Psoas muscle (tissue), 8 donors: ENCODE data around the gene LMTK3. TPM values are rescaled to one million over a fixed set of nuclear protein-coding genes. Genes with fewer than 3 reads are reported as not detected.

Experiments
- ATAC-seq, 4 donors: fragments of 200-7000 bp; cut with Tn5 transposase; one replicate each; pipeline ENCODE4 v1.9.1; 2020; ENCODE audit warnings: moderate library complexity in 3 of 4, mild to moderate bottlenecking in 2 of 4
- DNase-seq, 2 donors: peaks; one replicate each; pipeline ENCODE4 v3.0.0-alpha.2; 2020
- H3K27ac ChIP-seq: fragments of 200-600 bp; one replicate; pipeline ENCODE4 v1.8.0; 2022
- H3K27me3 ChIP-seq, 3 donors: fragments of 200-600 bp in 1 of 3; one replicate each; pipeline versions ENCODE4 v1.6.1 to v1.8.0; 2013 to 2022; ENCODE audit warnings: low read length in 2 of 3, mild to moderate bottlenecking in 2 of 3, moderate library complexity in 1 of 3; ENCODE audit not compliant: insufficient read depth in 3 of 3
- H3K36me3 ChIP-seq, 2 donors: fragments of 200-600 bp in 1 of 2; one replicate each; pipeline versions ENCODE4 v1.6.1 to v1.8.0; 2013 to 2022; ENCODE audit warnings: low read depth in 1 of 2, mild to moderate bottlenecking in 1 of 2, moderate library complexity in 1 of 2; ENCODE audit not compliant: insufficient read depth in 1 of 2
- H3K4me1 ChIP-seq: fragments of 200-600 bp; one replicate; pipeline ENCODE4 v1.8.0; 2022
- H3K4me3 ChIP-seq: fragments of 200-600 bp; one replicate; pipeline ENCODE4 v1.8.0; 2022; ENCODE audit warnings: mild to moderate bottlenecking
- H3K9me3 ChIP-seq: fragments of 200-600 bp; one replicate; pipeline ENCODE4 v1.8.0; 2022
- CTCF ChIP-seq: fragments of 200-600 bp; IDR thresholded peaks from one replicate; pipeline ENCODE4 v1.8.0; 2022; ENCODE audit warnings: antibody characterized with exemption
- WGBS, 3 donors: extraction: QIAGEN DNeasy Blood & Tissue Kit; methylation state at CpG; one replicate each; pipeline versions ENCODE4 v1.1.6 to v1.1.7; 2013; 5-methylcytosine and 5-hydroxymethylcytosine counted together
- intact Hi-C, 2 donors: fragments of 100-400 bp; cut with DNase I; formaldehyde crosslinking; loops; one replicate each; pipeline versions ENCODE4 v1.11.0 to v1.14.2; 2022
- polyA plus RNA-seq, 3 donors: library from polyadenylated mRNA; stranded (reverse); fragments of 200-250 nt; gene quantifications; one replicate each; pipeline ENCODE4 v1.2.3, GENCODE V29; 2013
- total RNA-seq, 4 donors: library from RNA; stranded (reverse); fragmentation: NEBNext Ultra II Directional in 2 of 4; extraction: Animal tissue kit (Norgen Biotek cat#: 25700) in 2 of 4; gene quantifications; one replicate each; pipeline versions ENCODE4 v1.2.1 to v1.2.4, GENCODE V29; 2021 to 2023
- donor health status: healthy with polysubstance abuse.
- donor health status: DM: no; HTN: no; CAD: no; lungs with moderate emphysema.
- donor health status: Bipolar disorder and iron deficiency.
- donor health status: healthy.
- donor health status: DM: yes; HTN: yes; CAD: no.
- donor health status: DM: no; HTN: no; CAD: no.
- donor health status: DM: no; HTN: no; CAD: no.
- donor health status: DM: yes; HTN: yes; CAD: no.

LMTK3 gene
- total and polyA plus RNA-seq, 7 donors, result 0.03 to 0.14 (median 0.06) TPM; not detected in 2

GRCh38 chr19:48558018-48558684, 46.5 kb upstream of the LMTK3 start:
- Histone ChIP-seq H3K27ac (no peak overlapping the region), H3K9me3 (no peaks in the 10 kb centered on the region), H3K27me3 (peaks cover 0 to 4% (median 0%) of the 10 kb centered on the region in 3 donors), H3K4me3 (no peak overlapping the region), H3K4me1 (no peaks in the 10 kb centered on the region), H3K36me3 (no peaks in the 10 kb centered on the region)
- no peak for TF ChIP-seq CTCF
- intact Hi-C loops, result no loop called here
- ATAC-seq (peak in 1 of 4 donors; percentile 22), DNase-seq (peak in 1 of 2 donors; percentile 36)
- 13 to 18% (median 16%) methylated on average over 27 of the region's 27 CpGs for WGBS, 3 donors

- Histone ChIP-seq H3K36me3 (no peaks in the 10 kb centered on the region), H3K9me3 (no peaks in the 10 kb centered on the region), H3K4me3 (no peak overlapping the region), H3K27me3 (peaks cover 0 to 4% (median 0%) of the 10 kb centered on the region in 3 donors), H3K4me1 (no peaks in the 10 kb centered on the region), H3K27ac (no peak overlapping the region)
- DNase-seq, result no peak
- intact Hi-C loops, result no loop called here
- ATAC-seq, result no peak
- no peak for TF ChIP-seq CTCF
- 89 to 96% (median 95%) methylated on average over 5 of the region's 5 CpGs for WGBS, 3 donors
These were observed 45.2 kb upstream of the LMTK3 start for GRCh38 chr19:48556825-48557224.

GRCh38 chr19:48556163-48556562, 44.5 kb upstream of the LMTK3 start:
- Histone ChIP-seq H3K27me3 (peaks cover 0 to 4% (median 0%) of the 10 kb centered on the region in 3 donors), H3K36me3 (no peaks in the 10 kb centered on the region), H3K27ac (no peak overlapping the region), H3K9me3 (no peaks in the 10 kb centered on the region), H3K4me3 (no peak overlapping the region), H3K4me1 (no peaks in the 10 kb centered on the region)
- 48 to 52% (median 51%) methylated on average over 11 of the region's 11 CpGs for WGBS, 3 donors
- DNase-seq (no peak), ATAC-seq (peak in 1 of 4 donors; percentile 59)
- no peak for TF ChIP-seq CTCF
- intact Hi-C loops, result no loop called here

GRCh38 chr19:48554385-48555091, 42.9 kb upstream of the LMTK3 start:
- Histone ChIP-seq H3K27ac (no peak overlapping the region), H3K9me3 (no peaks in the 10 kb centered on the region), H3K4me3 (no peak overlapping the region), H3K4me1 (no peaks in the 10 kb centered on the region), H3K36me3 (no peaks in the 10 kb centered on the region), H3K27me3 (peaks cover 0 to 6% (median 0%) of the 10 kb centered on the region in 3 donors)
- intact Hi-C loops, result no loop called here
- DNase-seq (no peak), ATAC-seq (no peak)
- TF ChIP-seq CTCF, result no peak
- 70 to 75% (median 73%) methylated on average over 15 to 16 of the region's 16 CpGs for WGBS, 3 donors
